NCI-H2227 (cell line): ENCODE results near the gene SGSH.
A peak's percentile ranks its signal among the peaks of the same experiment; 100 is the strongest.
"Not testable (repeated sequence)": the region's sequence is repeated elsewhere in the genome, so short reads cannot be mapped to it uniquely, and the experiment has no call there.

Experiments used
- DNase-seq: peaks from one replicate; lab custom pipeline; 2025; ENCODE audit not compliant: unreplicated experiment; lab: John Stamatoyannopoulos, UW

SGSH gene

GRCh38 chr17:80253631-80254395 lies 33.7 kb upstream of the SGSH start:
- DNase-seq = no peak

GRCh38 chr17:80252871-80253270 lies 32.7 kb upstream of the SGSH start:
- DNase-seq = peak; percentile 75

- DNase-seq = no peak
Measured at GRCh38 chr17:80251966-80252365, 31.8 kb upstream of the SGSH start.

GRCh38 chr17:80248894-80249710 lies 29.0 kb upstream of the SGSH start:
- DNase-seq = no peak

GRCh38 chr17:80248001-80248893 lies 28.1 kb upstream of the SGSH start:
- DNase-seq = no peak

- DNase-seq = no peak
Measured at GRCh38 chr17:80247561-80247960, 27.4 kb upstream of the SGSH start.

- DNase-seq = no peak
Measured at GRCh38 chr17:80246726-80247125, 26.6 kb upstream of the SGSH start.

GRCh38 chr17:80246266-80246681 lies 26.1 kb upstream of the SGSH start:
- no peak for DNase-seq

- DNase-seq = no peak
Measured at GRCh38 chr17:80245566-80246265, 25.6 kb upstream of the SGSH start.

- no peak for DNase-seq
Measured at GRCh38 chr17:80244871-80245509, 24.9 kb upstream of the SGSH start.

GRCh38 chr17:80244448-80244847 lies 24.3 kb upstream of the SGSH start:
- DNase-seq = not testable (repeated sequence)

GRCh38 chr17:80243526-80244433 lies 23.6 kb upstream of the SGSH start:
- DNase-seq = no peak

GRCh38 chr17:80242505-80242904 lies 22.4 kb upstream of the SGSH start:
- no peak for DNase-seq

GRCh38 chr17:80237386-80237785 lies 17.3 kb upstream of the SGSH start:
- DNase-seq = no peak

GRCh38 chr17:80236911-80237310 lies 16.8 kb upstream of the SGSH start:
- no peak for DNase-seq

- no peak for DNase-seq
Measured at GRCh38 chr17:80233202-80233601, 13.1 kb upstream of the SGSH start.

- DNase-seq = no peak
Measured at GRCh38 chr17:80232438-80232837, 12.3 kb upstream of the SGSH start.

- no peak for DNase-seq
Measured at GRCh38 chr17:80229011-80229410, 8.9 kb upstream of the SGSH start.

- DNase-seq = no peak
Measured at GRCh38 chr17:80228477-80228876, 8.3 kb upstream of the SGSH start.
